ENCODE data around the gene ERC2.

Gene ERC2

DNA sequence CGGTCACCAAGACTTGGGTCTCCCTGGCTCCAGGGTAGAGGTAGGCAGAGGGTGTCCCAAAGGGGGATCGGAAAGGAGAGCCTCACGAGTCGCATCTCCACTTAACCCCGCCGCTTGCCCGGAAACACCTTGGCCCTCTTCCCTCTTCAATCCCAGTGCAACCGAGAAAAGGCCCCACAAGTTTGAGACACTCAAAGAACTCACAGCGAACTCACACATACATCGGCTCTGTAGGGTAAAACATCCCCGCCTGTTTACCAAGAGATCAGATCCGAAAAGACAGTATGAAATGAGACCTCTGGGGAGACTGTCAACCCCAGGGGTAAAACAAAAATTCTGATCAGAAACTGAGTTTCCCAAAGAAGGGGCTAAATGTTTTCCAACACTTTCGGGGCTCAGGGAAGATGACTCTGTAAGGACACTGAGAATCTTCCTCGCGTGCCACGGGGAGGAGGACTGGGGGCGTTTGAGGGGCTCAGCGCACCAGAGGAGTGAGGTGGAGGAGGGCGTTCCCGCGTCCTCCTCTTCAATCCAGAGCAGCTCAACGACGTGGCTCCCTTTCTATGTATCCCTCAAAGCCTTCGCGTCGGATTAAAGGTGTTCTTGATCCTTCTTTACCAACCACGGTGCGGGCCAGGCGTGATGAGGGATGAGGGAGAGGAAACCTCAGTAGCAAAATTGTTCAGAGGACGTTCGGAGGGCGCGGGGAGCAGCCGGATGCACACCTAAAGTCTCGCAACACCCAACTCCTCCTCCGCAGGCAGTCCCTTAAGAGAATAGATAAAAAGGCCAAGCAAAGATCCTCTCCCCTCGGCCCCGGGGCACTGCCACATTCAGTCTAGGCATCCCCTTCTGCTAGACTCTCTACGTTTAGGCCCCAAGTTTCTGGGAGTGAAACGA, 984.8 kb downstream of the ERC2 start:
- Histone ChIP-seq H3K27ac (ENCODE audit: extremely low read depth, low read depth, low read length) (no peak overlapping the region), H3K9me3 (ENCODE audit: control insufficient read depth, insufficient read depth, low read depth, low read length) (no peaks in the 10 kb centered on the region), H3K4me3 (ENCODE audit: low read depth, low read length) (no peak overlapping the region), H3K36me3 (ENCODE audit: control insufficient read depth in 2 of 2, insufficient read depth in 1 of 2, low read length in 2 of 2) (peaks cover 3 to 25% of the 10 kb centered on the region in 2 experiments; a peak in 2 of 3 replicates), H3K4me1 (ENCODE audit: control insufficient read depth, insufficient read depth, low read length) (no peaks in the 10 kb centered on the region)
- no peak for TF ChIP-seq ELK4 (IDR thresholded peaks at IDR 0.05; ENCODE audit: borderline replicate concordance, low read depth, low read length)
- TF ChIP-seq ZNF26 (tag by site-specific recombination; IDR thresholded peaks at IDR 0.05): no peak
- TF ChIP-seq, protein P1, sequence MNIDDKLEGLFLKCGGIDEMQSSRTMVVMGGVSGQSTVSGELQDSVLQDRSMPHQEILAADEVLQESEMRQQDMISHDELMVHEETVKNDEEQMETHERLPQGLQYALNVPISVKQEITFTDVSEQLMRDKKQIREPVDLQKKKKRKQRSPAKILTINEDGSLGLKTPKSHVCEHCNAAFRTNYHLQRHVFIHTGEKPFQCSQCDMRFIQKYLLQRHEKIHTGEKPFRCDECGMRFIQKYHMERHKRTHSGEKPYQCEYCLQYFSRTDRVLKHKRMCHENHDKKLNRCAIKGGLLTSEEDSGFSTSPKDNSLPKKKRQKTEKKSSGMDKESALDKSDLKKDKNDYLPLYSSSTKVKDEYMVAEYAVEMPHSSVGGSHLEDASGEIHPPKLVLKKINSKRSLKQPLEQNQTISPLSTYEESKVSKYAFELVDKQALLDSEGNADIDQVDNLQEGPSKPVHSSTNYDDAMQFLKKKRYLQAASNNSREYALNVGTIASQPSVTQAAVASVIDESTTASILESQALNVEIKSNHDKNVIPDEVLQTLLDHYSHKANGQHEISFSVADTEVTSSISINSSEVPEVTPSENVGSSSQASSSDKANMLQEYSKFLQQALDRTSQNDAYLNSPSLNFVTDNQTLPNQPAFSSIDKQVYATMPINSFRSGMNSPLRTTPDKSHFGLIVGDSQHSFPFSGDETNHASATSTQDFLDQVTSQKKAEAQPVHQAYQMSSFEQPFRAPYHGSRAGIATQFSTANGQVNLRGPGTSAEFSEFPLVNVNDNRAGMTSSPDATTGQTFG (tag by site-specific recombination; IDR thresholded peaks at IDR 0.05; ENCODE audit: borderline replicate concordance): no peak
- no peak for TF ChIP-seq ZNF324 (tag by site-specific recombination; IDR thresholded peaks at IDR 0.05)
- TF ChIP-seq ZNF239 (tag by site-specific recombination; IDR thresholded peaks at IDR 0.05): no peak
- TF ChIP-seq ZNF701 (tag by site-specific recombination; IDR thresholded peaks at IDR 0.05): no peak
- no peak for TF ChIP-seq ZNF654 (tag by site-specific recombination; IDR thresholded peaks at IDR 0.05; ENCODE audit: low read depth)
- no peak for TF ChIP-seq ZNF132 (tag by site-specific recombination; IDR thresholded peaks at IDR 0.05; ENCODE audit: borderline replicate concordance)
- TF ChIP-seq, protein P2, sequence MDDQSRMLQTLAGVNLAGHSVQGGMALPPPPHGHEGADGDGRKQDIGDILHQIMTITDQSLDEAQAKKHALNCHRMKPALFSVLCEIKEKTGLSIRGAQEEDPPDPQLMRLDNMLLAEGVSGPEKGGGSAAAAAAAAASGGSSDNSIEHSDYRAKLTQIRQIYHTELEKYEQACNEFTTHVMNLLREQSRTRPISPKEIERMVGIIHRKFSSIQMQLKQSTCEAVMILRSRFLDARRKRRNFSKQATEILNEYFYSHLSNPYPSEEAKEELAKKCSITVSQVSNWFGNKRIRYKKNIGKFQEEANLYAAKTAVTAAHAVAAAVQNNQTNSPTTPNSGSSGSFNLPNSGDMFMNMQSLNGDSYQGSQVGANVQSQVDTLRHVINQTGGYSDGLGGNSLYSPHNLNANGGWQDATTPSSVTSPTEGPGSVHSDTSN (CRISPR knock-in tag; IDR thresholded peaks at IDR 0.05): no peak
- no peak for TF ChIP-seq ZNF544 (tag by site-specific recombination; IDR thresholded peaks at IDR 0.05)
- no peak for TF ChIP-seq SETDB1 (IDR thresholded peaks at IDR 0.05; ENCODE audit: insufficient read length, low read length)
- TF ChIP-seq ZNF426 (tag by site-specific recombination; IDR thresholded peaks at IDR 0.05): no peak
- TF ChIP-seq ZNF747 (tag by site-specific recombination; IDR thresholded peaks at IDR 0.05): no peak
- TF ChIP-seq KLF9 (tag by site-specific recombination; IDR thresholded peaks at IDR 0.05; ENCODE audit: low read depth): no peak
- TF ChIP-seq ZNF10 (tag by site-specific recombination; IDR thresholded peaks at IDR 0.05): no peak
- no peak for TF ChIP-seq ZNF791 (tag by site-specific recombination; IDR thresholded peaks at IDR 0.05)
- no peak for TF ChIP-seq SP2 (tag by site-specific recombination; IDR thresholded peaks at IDR 0.05)
- TF ChIP-seq GLIS1 (tag by site-specific recombination; IDR thresholded peaks at IDR 0.05): no peak
- ChIA-PET POLR2A (no interaction called here), CTCF (no interaction called here)

Data from HEK293 (cell line).